BLaER1 treated with 17β-estradiol and CSF1 and Interleukin-3, amounts not matched to agents 10 nM and 100 nM (cell line): ENCODE data around the gene SLITRK3.
"Not testable (repeated sequence)": the region's sequence is repeated elsewhere in the genome, so short reads cannot be mapped to it uniquely, and the experiment has no call there.

Experiments used
- H3K27ac ChIP-seq, 11 experiments: shearing (Covaris generic); formaldehyde crosslinking; 2 replicates each; pipeline ENCODE4 v1.8.1; 2022
- H3K27me3 ChIP-seq, 11 experiments: shearing (Covaris generic); formaldehyde crosslinking; 2 replicates each; pipeline ENCODE4 v1.8.1; 2022
- H3K36me3 ChIP-seq, 11 experiments: shearing (Covaris generic); formaldehyde crosslinking; 2 replicates each; pipeline ENCODE4 v1.8.1; 2022
- H3K4me1 ChIP-seq, 10 experiments: shearing (Covaris generic); formaldehyde crosslinking; 2 replicates each; pipeline ENCODE4 v1.8.1; 2022
- H3K4me2 ChIP-seq, 11 experiments: shearing (Covaris generic); formaldehyde crosslinking; 2 replicates each; pipeline ENCODE4 v1.8.1; 2022
- H3K4me3 ChIP-seq, 10 experiments: shearing (Covaris generic); formaldehyde crosslinking; 2 replicates each; pipeline ENCODE4 v1.8.1; 2022
- H3K9ac ChIP-seq, 11 experiments: shearing (Covaris generic); formaldehyde crosslinking; 2 replicates each; pipeline ENCODE4 v1.8.1; 2022
- H3K9me3 ChIP-seq, 11 experiments: shearing (Covaris generic); formaldehyde crosslinking; replicated peaks in 1 of 11; 2 replicates each; pipeline ENCODE4 v1.8.1; 2022
- H4K20me1 ChIP-seq, 11 experiments: shearing (Covaris generic); formaldehyde crosslinking; 2 replicates each; pipeline ENCODE4 v1.8.1; 2022
- Cebpa-rat ChIP-seq, 11 experiments: shearing (Covaris generic); IDR thresholded peaks; 2 replicates each; pipeline ENCODE4 v1.8.1; 2022

Gene SLITRK3

DNA sequence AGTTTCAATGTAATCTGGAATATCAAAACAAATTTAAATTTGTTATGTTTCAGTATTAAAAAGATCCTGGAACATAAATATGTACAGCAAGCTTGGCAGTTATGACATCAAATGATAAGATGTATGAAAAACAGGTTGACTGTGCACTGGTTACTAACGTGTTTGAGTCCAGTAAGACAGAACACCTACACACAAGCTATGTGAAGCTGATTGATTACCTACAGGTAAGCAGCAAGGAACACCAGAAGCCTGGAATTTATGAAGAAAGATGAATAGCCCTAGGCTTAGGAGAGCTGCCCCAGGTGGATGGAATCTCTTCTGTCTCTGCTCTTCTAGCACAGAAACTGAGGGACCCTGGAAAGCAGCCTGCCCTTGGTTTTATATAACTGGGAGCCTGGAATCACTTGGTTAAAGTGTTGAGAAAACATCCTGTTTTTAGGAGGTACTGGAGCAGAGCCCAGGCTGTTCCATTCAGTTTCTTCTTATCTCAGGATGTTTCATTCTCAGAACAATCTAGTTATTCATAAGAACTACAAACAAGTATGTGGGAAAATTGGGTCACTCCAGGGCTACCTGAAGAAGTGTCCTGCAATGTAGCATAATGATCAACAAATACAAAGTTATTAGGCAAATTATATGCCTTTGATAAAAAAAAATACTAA lies 36.3 kb downstream of the SLITRK3 start:
- no peak overlapping the region for H3K27ac ChIP-seq
- H4K20me1 ChIP-seq: no peaks in the 10 kb centered on the region
- H3K27me3 ChIP-seq: no peaks in the 10 kb centered on the region
- H3K9me3 ChIP-seq: no peaks in the 10 kb centered on the region
- no peak for TF ChIP-seq Cebpa-rat (IDR thresholded peaks at IDR 0.05)
- no peak overlapping the region for H3K4me2 ChIP-seq
- H3K9ac ChIP-seq: no peak overlapping the region
- H3K4me3 ChIP-seq: no peak overlapping the region
- H3K36me3 ChIP-seq: no peaks in the 10 kb centered on the region
- H3K4me1 ChIP-seq: no peaks in the 10 kb centered on the region

- TF ChIP-seq Cebpa-rat (IDR thresholded peaks at IDR 0.05): no peak
- Histone ChIP-seq H3K4me2 (no peak overlapping the region), H3K36me3 (no peaks in the 10 kb centered on the region), H3K4me3 (no peak overlapping the region), H3K4me1 (no peaks in the 10 kb centered on the region), H3K9ac (no peak overlapping the region), H4K20me1 (no peaks in the 10 kb centered on the region), H3K27ac (no peak overlapping the region), H3K9me3 (no peaks in the 10 kb centered on the region), H3K27me3 (no peaks in the 10 kb centered on the region)
Measured at GRCh38 chr3:165158011-165158410, 38.2 kb downstream of the SLITRK3 start.

- Histone ChIP-seq H3K4me1 (no peaks in the 10 kb centered on the region), H3K4me2 (no peak overlapping the region), H3K27ac (no peak overlapping the region), H3K9ac (no peak overlapping the region), H3K9me3 (no peaks in the 10 kb centered on the region), H3K27me3 (no peaks in the 10 kb centered on the region), H3K36me3 (no peaks in the 10 kb centered on the region), H4K20me1 (no peaks in the 10 kb centered on the region), H3K4me3 (no peak overlapping the region)
- no peak for TF ChIP-seq Cebpa-rat (IDR thresholded peaks at IDR 0.05)
Measured at GRCh38 chr3:165156757-165157420, 39.3 kb downstream of the SLITRK3 start.

DNA sequence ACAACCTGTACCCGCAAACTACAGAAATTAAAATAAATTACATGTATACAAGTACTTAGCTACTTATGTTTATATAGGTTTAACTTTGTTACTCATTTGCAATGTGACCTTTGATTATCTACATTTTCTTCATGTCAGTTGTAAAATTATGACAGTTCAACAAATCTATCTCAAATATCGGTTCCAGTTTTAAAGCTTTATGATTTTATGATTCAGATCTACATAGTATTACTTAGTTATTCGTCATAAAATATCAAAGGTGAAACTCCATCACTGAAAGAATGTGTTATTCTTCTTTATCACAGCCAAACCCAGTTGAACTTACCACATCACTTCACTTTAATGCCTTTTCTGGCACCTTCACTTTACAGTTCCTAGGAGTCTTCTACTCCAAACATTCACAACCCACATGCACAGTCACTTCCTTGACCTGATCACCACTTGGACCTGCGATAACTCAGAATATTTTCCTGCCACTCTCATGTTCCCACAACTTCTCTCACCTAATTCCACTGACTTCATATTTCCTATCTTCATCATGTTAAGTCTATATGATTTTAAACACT lies 47.2 kb downstream of the SLITRK3 start:
- Histone ChIP-seq H3K4me2 (no peak overlapping the region), H4K20me1 (no peaks in the 10 kb centered on the region), H3K36me3 (no peaks in the 10 kb centered on the region), H3K27me3 (no peaks in the 10 kb centered on the region), H3K4me3 (no peak overlapping the region), H3K9me3 (no peaks in the 10 kb centered on the region), H3K4me1 (no peaks in the 10 kb centered on the region), H3K9ac (no peak overlapping the region), H3K27ac (no peak overlapping the region)
- no peak for TF ChIP-seq Cebpa-rat (IDR thresholded peaks at IDR 0.05)

DNA sequence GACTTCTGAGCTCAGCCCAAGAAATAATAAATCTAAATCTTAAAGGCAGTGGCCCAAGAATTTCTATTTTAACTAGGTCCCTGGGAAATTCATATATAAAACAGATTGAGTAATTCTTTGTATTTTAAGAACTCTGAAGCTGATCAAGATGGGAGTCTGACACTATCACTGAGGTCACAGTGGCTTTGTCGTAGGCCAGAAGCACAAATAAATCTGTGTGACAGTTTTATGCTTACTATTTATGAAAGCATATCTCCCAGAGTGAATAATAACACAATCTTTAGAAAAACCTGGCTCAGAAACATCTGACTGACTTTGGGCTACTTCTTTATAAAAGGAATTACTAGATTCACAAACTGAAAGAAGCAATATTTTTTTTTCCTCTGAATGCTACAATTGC lies 51.9 kb downstream of the SLITRK3 start:
- H3K27me3 ChIP-seq: no peaks in the 10 kb centered on the region
- H3K27ac ChIP-seq: no peak overlapping the region
- no peak for TF ChIP-seq Cebpa-rat (IDR thresholded peaks at IDR 0.05)
- no peaks in the 10 kb centered on the region; a peak in 1 of 22 replicates for H3K9me3 ChIP-seq
- H3K4me1 ChIP-seq: no peaks in the 10 kb centered on the region
- no peak overlapping the region for H3K4me2 ChIP-seq
- H4K20me1 ChIP-seq: no peaks in the 10 kb centered on the region
- H3K9ac ChIP-seq: no peak overlapping the region
- no peak overlapping the region for H3K4me3 ChIP-seq
- no peaks in the 10 kb centered on the region for H3K36me3 ChIP-seq

GRCh38 chr3:165139918-165140317 lies 56.3 kb downstream of the SLITRK3 start:
- not testable (repeated sequence) for H3K4me1 ChIP-seq, H3K4me2 ChIP-seq, H4K20me1 ChIP-seq, H3K27ac ChIP-seq, H3K36me3 ChIP-seq, H3K9ac ChIP-seq, H3K27me3 ChIP-seq, H3K4me3 ChIP-seq, H3K9me3 ChIP-seq
